GM06990 (cell line): ENCODE measurements around the gene NF1.

Source experiments
- DNase-seq: peaks from one replicate; pipeline ENCODE4 v3.0.0-alpha.2; 2011; ENCODE audit not compliant: insufficient read length; ENCODE audit errors: extremely low read depth
- H3K27me3 ChIP-seq: replicated peaks from 2 replicates; pipeline ENCODE4 v1.6.0; 2011; ENCODE audit warnings: low read length; ENCODE audit not compliant: control insufficient read depth, insufficient read depth
- H3K36me3 ChIP-seq: 2 replicates; pipeline ENCODE4 v1.5.1; 2011; ENCODE audit warnings: low read length; ENCODE audit not compliant: control insufficient read depth, insufficient read depth
- H3K4me3 ChIP-seq: replicated peaks from 2 replicates; pipeline ENCODE4 v1.5.1; 2011; ENCODE audit warnings: low read depth, mild to moderate bottlenecking, control low read depth, low read length
- CTCF ChIP-seq: IDR thresholded peaks from 2 replicates; pipeline ENCODE4 v1.5.1; 2011; ENCODE audit warnings: low read length, control low read depth, mild to moderate bottlenecking, inconsistent platforms; ENCODE audit not compliant: insufficient read depth, poor library complexity, severe bottlenecking

The NF1 gene

GRCh38 chr17:31404028-31404949 lies 309.5 kb downstream of the NF1 start:
- Histone ChIP-seq H3K4me3 (no peak overlapping the region), H3K27me3 (no peaks in the 10 kb centered on the region; the same call in 1 of the 2 replicates), H3K36me3 (no peaks in the 10 kb centered on the region)
- no peak for DNase-seq
- TF ChIP-seq CTCF: no peak

GRCh38 chr17:31405890-31406371 lies 311.2 kb downstream of the NF1 start:
- Histone ChIP-seq H3K27me3 (no peaks in the 10 kb centered on the region; the same call in none of the 2 replicates), H3K4me3 (no peak overlapping the region), H3K36me3 (no peaks in the 10 kb centered on the region)
- no peak for TF ChIP-seq CTCF
- DNase-seq: no peak

GRCh38 chr17:31408586-31408985 lies 313.8 kb downstream of the NF1 start:
- DNase-seq: no peak
- TF ChIP-seq CTCF: no peak
- Histone ChIP-seq H3K4me3 (no peak overlapping the region), H3K36me3 (no peaks in the 10 kb centered on the region), H3K27me3 (peaks cover 2% of the 10 kb centered on the region)

- no peaks in the 10 kb centered on the region for H3K36me3 ChIP-seq
- no peak for TF ChIP-seq CTCF
- peaks cover 4% of the 10 kb centered on the region for H3K27me3 ChIP-seq
- no peak overlapping the region for H3K4me3 ChIP-seq
- DNase-seq: no peak
Measured at GRCh38 chr17:31411707-31412285, 317.0 kb downstream of the NF1 start.

- TF ChIP-seq CTCF: no peak
- Histone ChIP-seq H3K36me3 (no peaks in the 10 kb centered on the region), H3K4me3 (no peak overlapping the region), H3K27me3 (peaks cover 4% of the 10 kb centered on the region)
- no peak for DNase-seq
Measured at GRCh38 chr17:31412511-31412910, 317.7 kb downstream of the NF1 start.
